NCI-H1417 treated with DMSO at 0.1 percent for 48 hours (cell line): ENCODE results near the gene SCLY.

Source experiments
- DNase-seq: peaks from one replicate; lab custom pipeline; 2025; lab: John Stamatoyannopoulos, UW

SCLY gene

DNA sequence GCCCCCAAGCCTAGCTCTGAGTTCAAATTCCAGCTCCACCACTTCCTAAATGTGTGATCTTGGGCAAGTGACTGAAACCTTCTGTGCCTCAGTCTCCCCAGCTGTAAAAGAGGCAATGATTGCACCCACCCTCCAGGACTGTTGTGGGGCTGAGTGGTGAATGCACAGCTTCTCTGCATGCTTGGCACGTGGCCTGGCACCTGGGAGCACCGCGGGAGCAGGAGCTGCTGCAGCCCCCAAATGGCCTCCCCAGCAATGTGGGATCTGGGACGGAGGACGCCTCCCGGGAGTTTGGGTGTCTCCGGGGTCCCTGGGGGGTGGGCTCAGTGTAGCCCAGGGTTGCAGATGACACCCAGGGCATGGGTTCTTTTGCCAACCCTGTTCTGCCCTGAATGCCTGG is 79.2 kb downstream of the SCLY start:
- no peak for DNase-seq

DNA sequence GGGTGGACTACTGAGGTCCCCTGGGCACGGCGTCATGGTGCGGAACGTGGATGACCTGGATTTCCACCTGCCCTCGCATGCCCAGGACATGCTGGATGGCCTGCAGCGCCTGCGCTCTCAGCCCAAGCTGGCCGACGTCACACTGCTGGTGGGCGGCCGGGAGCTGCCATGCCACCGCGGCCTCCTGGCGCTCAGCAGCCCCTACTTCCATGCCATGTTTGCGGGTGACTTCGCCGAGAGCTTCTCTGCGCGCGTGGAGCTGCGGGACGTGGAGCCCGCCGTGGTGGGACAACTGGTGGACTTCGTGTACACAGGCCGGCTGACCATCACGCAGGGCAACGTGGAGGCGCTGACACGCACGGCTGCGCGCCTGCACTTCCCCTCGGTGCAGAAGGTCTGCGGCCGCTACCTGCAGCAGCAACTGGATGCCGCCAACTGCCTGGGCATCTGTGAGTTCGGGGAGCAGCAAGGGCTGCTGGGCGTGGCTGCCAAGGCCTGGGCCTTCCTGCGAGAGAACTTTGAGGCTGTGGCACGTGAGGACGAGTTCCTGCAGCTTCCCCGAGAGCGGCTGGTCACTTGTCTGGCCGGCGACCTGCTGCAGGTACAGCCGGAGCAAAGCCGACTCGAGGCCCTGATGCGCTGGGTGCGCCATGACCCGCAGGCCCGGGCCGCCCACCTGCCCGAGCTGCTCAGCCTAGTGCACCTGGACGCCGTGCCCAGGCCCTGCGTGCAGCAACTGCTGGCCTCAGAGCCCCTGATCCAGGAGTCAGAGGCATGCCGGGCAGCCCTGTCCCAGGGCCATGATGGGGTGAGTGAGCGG is 80.1 kb downstream of the SCLY start:
- no peak for DNase-seq

DNA sequence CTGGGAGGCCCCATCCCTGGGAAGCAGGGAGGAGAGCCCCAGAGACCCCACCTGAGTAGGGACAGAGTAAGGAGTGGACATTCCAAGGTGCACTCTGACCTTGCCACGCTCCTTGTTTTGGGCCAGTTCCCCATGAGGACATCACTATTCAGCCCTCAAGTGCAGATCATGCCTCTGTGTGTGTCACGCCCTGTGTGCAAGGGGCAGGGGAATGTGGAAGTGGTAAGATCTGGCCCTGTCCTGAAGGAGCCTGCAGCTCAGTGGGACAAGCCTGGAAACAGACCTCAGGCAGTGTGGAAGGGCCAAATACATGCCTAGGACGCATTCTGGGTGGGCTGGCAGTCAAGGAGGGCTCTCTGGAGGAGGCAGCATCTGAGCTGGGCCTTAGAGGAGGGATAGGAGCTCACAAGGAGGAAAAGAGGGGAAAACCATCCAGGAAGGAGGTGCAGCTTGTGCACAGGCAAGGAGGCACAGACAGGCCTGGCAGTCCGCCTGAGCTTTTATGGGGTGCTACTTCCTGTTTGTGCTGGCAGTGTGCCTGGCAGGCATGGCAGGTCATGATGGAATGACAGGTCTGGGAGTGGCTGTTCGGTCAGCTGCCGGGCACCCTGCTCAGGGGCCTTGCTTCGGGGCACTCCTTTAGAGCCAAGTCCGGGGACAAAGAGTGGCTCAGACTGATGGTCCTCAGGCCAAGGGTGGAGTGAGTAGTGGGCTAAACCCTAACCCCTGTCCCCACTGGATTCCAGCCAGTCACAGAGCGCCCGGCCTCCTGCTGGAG is 80.9 kb downstream of the SCLY start:
- no peak for DNase-seq

DNA sequence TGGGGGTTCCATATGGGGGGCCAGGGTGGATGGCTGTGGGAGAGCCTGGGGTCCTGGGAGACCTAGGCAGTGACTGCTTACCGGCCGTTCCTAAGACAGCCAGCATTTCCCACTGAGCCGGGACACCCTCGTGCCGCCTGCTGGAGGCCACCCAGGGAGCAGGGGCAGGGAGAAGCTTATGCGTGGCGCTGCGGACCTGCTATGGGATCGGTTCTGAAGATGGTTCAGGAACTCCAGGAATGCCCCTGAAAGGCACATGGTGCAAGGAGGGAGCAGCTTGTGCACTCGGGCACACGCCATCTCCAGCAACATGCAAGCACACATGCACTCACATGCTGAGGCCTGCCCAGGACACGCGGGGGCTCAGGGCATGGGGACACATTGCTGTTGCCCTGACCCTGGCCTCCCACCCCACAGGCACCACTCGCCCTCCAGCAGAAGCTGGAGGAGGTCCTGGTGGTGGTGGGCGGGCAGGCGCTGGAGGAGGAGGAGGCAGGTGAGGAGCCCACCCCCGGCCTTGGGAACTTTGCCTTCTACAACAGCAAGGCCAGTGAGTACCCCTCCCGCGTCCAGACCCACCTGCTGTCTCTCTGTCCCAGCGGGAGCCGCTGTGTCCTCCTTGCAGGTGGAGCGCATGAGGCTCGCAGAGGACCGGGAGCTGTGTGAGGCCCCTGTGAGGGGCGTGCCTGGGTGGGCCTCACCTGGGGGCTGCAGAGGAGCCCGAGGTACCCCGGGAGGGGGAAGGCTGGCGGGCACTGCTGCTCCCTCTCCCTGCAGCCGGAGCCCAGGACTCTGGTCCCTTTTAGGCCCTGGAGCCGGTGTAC is 81.8 kb downstream of the SCLY start:
- no peak for DNase-seq

DNA sequence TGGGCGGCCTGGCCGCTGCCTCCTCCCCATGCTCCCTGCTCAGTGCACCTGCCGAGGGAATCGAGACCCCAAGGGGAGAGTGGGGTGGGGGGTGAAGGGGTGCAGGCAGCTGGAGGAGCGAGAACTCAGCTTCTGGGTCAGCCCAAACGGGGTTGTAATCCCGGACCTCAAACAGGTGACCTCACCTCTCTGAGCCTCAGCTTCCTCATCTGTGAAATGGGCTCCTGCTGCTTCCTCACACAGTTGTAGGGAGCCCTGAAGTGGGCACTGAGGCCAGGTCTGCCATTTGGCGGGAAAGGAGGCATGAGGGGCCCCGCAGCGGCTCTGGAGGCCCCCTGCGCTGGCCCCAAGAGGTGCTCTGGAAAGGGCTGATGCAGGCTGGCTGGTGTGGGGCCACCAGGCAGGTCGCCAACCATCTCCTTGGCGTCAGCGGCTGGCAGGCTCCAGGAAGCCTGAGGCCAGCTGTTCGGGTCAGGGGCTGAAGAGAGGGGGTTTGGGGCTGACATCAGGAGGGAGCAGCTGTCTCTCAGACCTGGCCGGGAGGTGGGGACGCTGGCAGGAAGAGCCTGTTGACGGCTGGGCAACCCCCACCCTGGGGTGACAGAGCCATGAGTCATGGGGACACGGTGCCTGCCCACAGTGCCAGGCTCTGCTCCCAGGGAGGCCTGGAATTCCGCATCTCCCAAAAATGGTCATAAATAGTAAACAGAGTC is 82.6 kb downstream of the SCLY start:
- DNase-seq, result no peak

DNA sequence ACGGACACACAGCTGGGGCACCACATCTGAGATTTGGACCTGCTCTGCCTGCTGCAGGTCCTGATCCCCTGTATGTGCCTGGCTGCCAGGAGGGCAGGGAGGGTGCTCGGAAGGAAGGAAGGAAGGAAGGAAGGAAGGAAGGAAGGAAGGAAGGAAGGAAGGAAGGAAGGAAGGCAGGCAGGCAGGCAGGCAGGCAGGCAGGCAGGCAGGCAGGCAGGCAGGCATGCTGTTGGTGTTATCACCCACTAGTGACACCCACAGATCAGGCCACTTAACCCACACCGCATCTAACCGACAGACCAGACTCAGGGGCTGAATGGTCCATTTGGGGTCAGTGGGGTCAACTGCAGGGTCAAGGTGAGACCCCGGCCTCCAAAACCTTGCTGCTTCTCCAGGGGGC is 83.5 kb downstream of the SCLY start:
- no peak for DNase-seq

DNA sequence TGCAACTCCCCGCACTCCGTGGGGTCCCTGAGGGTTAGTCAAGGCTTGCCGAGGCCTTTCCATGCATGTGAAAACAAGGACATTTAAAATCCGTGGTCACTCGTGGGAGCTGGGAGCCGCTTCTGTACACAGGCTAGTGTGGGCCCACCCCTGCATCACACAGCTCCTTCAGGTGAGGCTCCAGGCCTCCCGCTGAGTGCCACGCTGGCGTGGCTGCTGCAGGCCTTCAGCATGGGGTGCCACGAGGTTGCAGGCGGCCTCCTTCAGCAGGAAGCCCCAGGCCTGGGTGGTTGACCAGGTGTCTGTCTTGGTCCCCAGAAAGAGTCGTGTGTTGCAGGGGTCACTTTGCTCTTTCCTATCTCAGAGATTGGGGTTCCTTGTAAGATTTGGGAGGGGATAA is 84.2 kb downstream of the SCLY start:
- DNase-seq, result no peak

DNA sequence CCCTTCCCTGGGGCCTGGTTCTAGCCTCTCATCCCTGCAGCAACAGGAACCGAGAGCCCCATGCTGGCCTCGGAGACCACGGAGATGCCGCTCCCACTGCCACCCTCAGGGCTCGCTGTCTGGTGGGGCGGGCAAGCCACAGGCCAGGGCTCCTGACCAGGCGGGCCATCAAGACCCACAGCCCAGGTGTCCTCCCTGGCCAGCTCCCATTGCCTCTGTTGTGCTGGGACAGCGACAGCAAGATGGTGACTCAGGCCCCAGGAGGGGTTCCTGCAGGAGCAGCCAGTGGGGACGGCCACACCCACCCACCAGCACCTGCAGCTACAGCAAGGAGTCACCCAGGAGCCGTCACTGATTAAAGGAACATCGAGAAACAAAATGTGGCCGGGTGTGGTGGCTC is 85.0 kb downstream of the SCLY start:
- no peak for DNase-seq

DNA sequence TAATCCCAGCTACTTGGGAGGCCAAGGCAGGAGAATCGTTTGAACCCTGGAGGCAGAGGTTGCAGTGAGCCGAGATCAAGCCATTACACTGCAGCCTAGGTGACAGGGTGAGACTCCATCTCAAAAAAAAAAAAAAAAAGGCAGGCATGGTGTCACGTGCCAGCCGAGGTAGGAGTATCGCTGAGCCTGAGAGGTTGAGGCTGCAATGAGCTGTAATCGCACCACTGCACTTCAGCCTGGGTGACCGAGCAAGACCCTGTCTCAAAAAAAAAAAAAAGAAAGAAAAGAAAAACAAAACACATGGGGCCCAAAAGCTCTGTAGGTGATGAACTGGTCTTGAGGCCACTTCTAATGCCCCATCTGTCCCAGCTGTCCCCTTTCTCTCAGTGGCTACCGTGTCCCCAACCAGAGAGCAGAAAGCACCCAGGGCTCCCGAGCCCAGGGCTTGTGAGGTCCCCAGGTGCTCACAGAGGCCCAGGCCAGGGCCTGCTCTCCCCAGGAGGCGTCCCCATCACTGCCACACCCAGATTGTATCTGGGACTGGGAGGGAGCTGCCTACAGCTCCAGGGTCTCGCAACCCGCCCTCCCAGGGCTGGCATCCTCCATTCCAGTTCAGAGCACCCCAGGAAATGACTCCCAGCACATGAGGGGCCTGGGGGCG is 86.2 kb downstream of the SCLY start:
- no peak for DNase-seq

DNA sequence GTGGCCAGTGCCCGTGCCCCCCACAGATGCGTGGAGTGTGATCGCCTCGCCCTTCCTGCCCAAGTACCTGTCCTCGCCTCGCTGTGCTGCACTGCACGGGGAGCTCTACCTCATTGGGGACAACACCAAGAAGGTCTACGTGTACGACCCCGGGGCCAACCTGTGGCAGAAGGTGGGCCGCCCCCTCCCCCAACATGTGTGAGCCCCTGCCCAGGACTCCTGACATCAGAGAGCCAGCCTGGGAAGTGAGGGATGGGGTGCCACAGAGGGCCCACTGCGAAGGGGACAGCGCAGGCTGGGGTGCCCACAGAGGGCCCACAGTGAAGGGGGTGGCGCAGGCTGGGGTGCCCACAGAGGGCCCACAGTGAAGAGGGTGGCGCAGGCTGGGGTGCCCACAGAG is 88.2 kb downstream of the SCLY start:
- no peak for DNase-seq
